HCT116 (cell line): ENCODE data around the gene DHRS4. TPM values are rescaled to one million over a fixed set of nuclear protein-coding genes. Genes with fewer than 3 reads are reported as not detected.

ENCODE experiments used
- ATAC-seq: fragments of 200-7000 bp; cut with Tn5 transposase; 2 replicates; pipeline ENCODE4 v1.9.1; 2020; ENCODE audit warnings: mild to moderate bottlenecking, moderate library complexity
- BruUV-seq: library from RNA; stranded (reverse); fragments of 400-500 nt; replicated peaks from 2 replicates; lab custom pipeline; 2021; lab: Mats Ljungman, UMichigan
- CTCF ChIA-PET: fragments of 300-600 bp; sonication (Branson Sonifier 250); formaldehyde crosslinking; loops from one replicate; lab custom pipeline; 2021; ENCODE audit warnings: antibody characterized with exemption; lab: Charles Lee
- POLR2A ChIA-PET: fragments of 300-600, 350-600 bp; sonication (Branson Sonifier 250); formaldehyde crosslinking; loops from one replicate; lab custom pipeline; 2021; ENCODE audit warnings: antibody characterized with exemption; lab: Charles Lee
- RAD21 ChIA-PET, 2 experiments: fragments of 300-600 bp; sonication (Branson Sonifier 250); formaldehyde crosslinking; loops; one replicate each; lab custom pipeline; 2023; ENCODE audit warnings: low total read pairs in 2 of 2; ENCODE audit not compliant: uncharacterized antibody in 2 of 2, unreplicated experiment in 2 of 2, low non-redundant PET in 1 of 2; lab: Charles Lee
- DNase-seq: peaks from one replicate; pipeline ENCODE4 v3.0.0-alpha.2; 2010; ENCODE audit warnings: low read depth, low spot score
- H2AFZ ChIP-seq: fragments of 200-600 bp; shearing (Covaris generic), sonication (generic); 2 replicates; pipeline ENCODE4 v1.6.1; 2017; ENCODE audit warnings: low read depth, mixed run types, mixed read lengths, antibody characterized with exemption, low read length; ENCODE audit not compliant: poor library complexity, severe bottlenecking
- H3K27ac ChIP-seq: 2 replicates; pipeline ENCODE4 v1.5.1; 2012; ENCODE audit warnings: low read depth, low read length
- H3K27me3 ChIP-seq: fragments of 200-600 bp; sonication (generic); 2 replicates; pipeline ENCODE4 v1.6.1; 2016; ENCODE audit warnings: mixed run types, low read length, mixed read lengths; ENCODE audit not compliant: insufficient read depth
- H3K36me3 ChIP-seq, 2 experiments: fragments of 200-500 bp in 1 of 2; fragments of 200-600 bp in 1 of 2; sonication (Bioruptor generic) in 1 of 2; sonication (generic) in 1 of 2; 2 replicates each; pipeline versions ENCODE4 v1.5.1 to v1.6.1; 2014 to 2016; ENCODE audit warnings: low read length in 2 of 2, inconsistent platforms in 1 of 2, mixed read lengths in 1 of 2, mixed run types in 1 of 2; ENCODE audit not compliant: insufficient read depth in 2 of 2, control insufficient read depth in 1 of 2
- H3K4me1 ChIP-seq, 2 experiments: fragments of 200-600 bp in 1 of 2; sonication (generic) in 1 of 2; 2 replicates each; pipeline versions ENCODE4 v1.5.1 to v1.6.1; 2012 to 2017; ENCODE audit warnings: low read length in 2 of 2, inconsistent platforms in 1 of 2, mild to moderate bottlenecking in 1 of 2, mixed read lengths in 1 of 2, mixed run types in 1 of 2, moderate library complexity in 1 of 2; ENCODE audit not compliant: insufficient read depth in 2 of 2, control insufficient read depth in 1 of 2
- H3K4me2 ChIP-seq: fragments of 200-600 bp; sonication (generic); 2 replicates; pipeline ENCODE4 v1.6.1; 2017; ENCODE audit warnings: mixed run types, low read length, mixed read lengths
- H3K4me3 ChIP-seq, 2 experiments: fragments of 200-600 bp in 1 of 2; sonication (generic) in 1 of 2; replicated peaks in 1 of 2; 2 replicates each; pipeline ENCODE4 v1.5.1; 2011 to 2016; ENCODE audit warnings: low read length in 2 of 2, control low read depth in 1 of 2, low read depth in 1 of 2, mild to moderate bottlenecking in 1 of 2, mixed read lengths in 1 of 2, mixed run types in 1 of 2
- H3K79me2 ChIP-seq: fragments of 200-600 bp; sonication (generic); 2 replicates; pipeline ENCODE4 v1.6.1; 2017; ENCODE audit warnings: mild to moderate bottlenecking, mixed run types, low read length, moderate library complexity, mixed read lengths; ENCODE audit not compliant: insufficient read depth
- H3K9ac ChIP-seq: fragments of 200-600 bp; sonication (generic); 2 replicates; pipeline ENCODE4 v1.6.1; 2016; ENCODE audit warnings: low read length, mixed read lengths
- H3K9me2 ChIP-seq: fragments of 200-600 bp; sonication (generic), shearing (Covaris generic); 2 replicates; pipeline ENCODE4 v1.6.1; 2017; ENCODE audit warnings: mixed run types, mild to moderate bottlenecking, moderate library complexity; ENCODE audit not compliant: insufficient read depth
- H3K9me3 ChIP-seq, 2 experiments: fragments of 200-500 bp in 1 of 2; fragments of 200-600 bp in 1 of 2; sonication (Bioruptor generic) in 1 of 2; sonication (generic) in 1 of 2; 2 replicates each; pipeline ENCODE4 v1.6.1; 2014 to 2017; ENCODE audit warnings: low read length in 2 of 2, mixed read lengths in 2 of 2, inconsistent platforms in 1 of 2, low read depth in 1 of 2, mild to moderate bottlenecking in 1 of 2, mixed run types in 1 of 2, moderate library complexity in 1 of 2; ENCODE audit not compliant: control insufficient read depth in 1 of 2, insufficient read depth in 1 of 2
- H4K20me1 ChIP-seq: fragments of 200-600 bp; sonication (generic), shearing (Covaris generic); 2 replicates; pipeline ENCODE4 v1.6.1; 2017; ENCODE audit warnings: mixed run types, mild to moderate bottlenecking, moderate library complexity; ENCODE audit not compliant: insufficient read depth
- CEBPB ChIP-seq: IDR thresholded peaks from 2 replicates; pipeline ENCODE4 v1.6.1; 2012; ENCODE audit warnings: low read depth
- CTCF ChIP-seq, 3 experiments: fragments of 200-600 bp in 1 of 3; sonication (generic) in 1 of 3; IDR thresholded peaks in 2 of 3; conservative IDR thresholded peaks in 1 of 3; 2 replicates each; pipeline ENCODE4 v1.5.1; 2012 to 2017; ENCODE audit warnings: low read depth in 2 of 3, low read length in 2 of 3, antibody characterized with exemption in 1 of 3, borderline replicate concordance in 1 of 3, control low read depth in 1 of 3, mild to moderate bottlenecking in 1 of 3, mixed read lengths in 1 of 3, mixed run types in 1 of 3, moderate library complexity in 1 of 3; ENCODE audit not compliant: insufficient read depth in 1 of 3
- ELF1 ChIP-seq: IDR thresholded peaks from 2 replicates; pipeline ENCODE4 v1.6.1; 2012; ENCODE audit warnings: low read depth, borderline replicate concordance
- EZH2 ChIP-seq: fragments of 200-600 bp; sonication (generic); IDR thresholded peaks from 2 replicates; pipeline ENCODE4 v1.6.1; 2017; ENCODE audit warnings: antibody characterized with exemption, mixed run types
- FOSL1 ChIP-seq: IDR thresholded peaks from 2 replicates; pipeline ENCODE4 v1.6.1; 2012; ENCODE audit warnings: low read depth
- JUND ChIP-seq: IDR thresholded peaks from 2 replicates; pipeline ENCODE4 v1.6.1; 2012
- MAX ChIP-seq: IDR thresholded peaks from 2 replicates; pipeline ENCODE4 v1.6.1; 2012
- RAD21 ChIP-seq: IDR thresholded peaks from 2 replicates; pipeline ENCODE4 v1.6.1; 2012; ENCODE audit warnings: low read depth, mild to moderate bottlenecking
- REST ChIP-seq: IDR thresholded peaks from 2 replicates; pipeline ENCODE4 v1.6.1; 2012; ENCODE audit warnings: low read depth
- SIN3A ChIP-seq: IDR thresholded peaks from 2 replicates; pipeline ENCODE4 v1.6.1; 2012; ENCODE audit warnings: low read depth
- SP1 ChIP-seq: IDR thresholded peaks from 2 replicates; pipeline ENCODE4 v1.6.1; 2012; ENCODE audit warnings: low read depth
- SRF ChIP-seq: IDR thresholded peaks from 2 replicates; pipeline ENCODE4 v1.6.1; 2012; ENCODE audit warnings: low read depth
- ZBTB33 ChIP-seq: IDR thresholded peaks from 2 replicates; pipeline ENCODE4 v1.6.1; 2011; ENCODE audit warnings: mild to moderate bottlenecking, low read length, moderate library complexity; ENCODE audit not compliant: insufficient replicate concordance; ENCODE audit errors: extremely low read depth
- ZFX ChIP-seq: fragments of 450-650 bp; IDR thresholded peaks from 2 replicates; pipeline ENCODE4 v1.6.1; 2017
- ZNF274 ChIP-seq: fragments of 200-500 bp; sonication (Bioruptor generic); IDR thresholded peaks from 2 replicates; pipeline ENCODE4 v1.6.1; 2014; ENCODE audit warnings: mild to moderate bottlenecking, low read depth, low read length, inconsistent platforms
- intact Hi-C: fragments of 100-400 bp; cut with micrococcal nuclease; formaldehyde crosslinking; loops from 2 replicates; pipeline ENCODE4 v1.10.0; 2022
- total RNA-seq: library from RNA; stranded (reverse); gene quantifications from one replicate; pipeline ENCODE4 v1.2.1, GENCODE V29; 2021; ENCODE audit not compliant: unreplicated experiment

The DHRS4 gene
- total RNA-seq, 1 experiment from 2014 or later: 21.8 TPM

- Histone ChIP-seq H3K9me3 (no peaks in the 10 kb centered on the region), H3K79me2 (no peaks in the 10 kb centered on the region), H3K27me3 (no peaks in the 10 kb centered on the region), H3K36me3 (no peaks in the 10 kb centered on the region), H3K9me2 (no peaks in the 10 kb centered on the region), H4K20me1 (no peaks in the 10 kb centered on the region), H3K27ac (no peak overlapping the region), H2AFZ (no peak overlapping the region), H3K4me2 (no peak overlapping the region), H3K4me1 (no peaks in the 10 kb centered on the region), H3K4me3 (no peak overlapping the region), H3K9ac (no peak overlapping the region)
- intact Hi-C loops: no loop called here
- DNase-seq (no peak), ATAC-seq (no peak)
- POLR2A ChIA-PET: no interaction called here
- CTCF ChIA-PET: no interaction called here
- BruUV-seq: no TSS peak
- TF ChIP-seq CTCF (IDR thresholded peaks at IDR 0.05 in 2 of 3, conservative IDR thresholded peaks at IDR 0.05 in 1 of 3; ENCODE audit: borderline replicate concordance in 1 of 3, insufficient read depth in 1 of 3, low read depth in 2 of 3, low read length in 2 of 3) (no peak), JUND (no peak), SP1 (no peak)
- RAD21 ChIA-PET: no interaction called here
Observed at GRCh38 chr14:23941230-23941629, 12.3 kb upstream of the DHRS4 start.

GRCh38 chr14:23941669-23942068, 11.9 kb upstream of the DHRS4 start:
- no TSS peak for BruUV-seq
- H3K79me2 ChIP-seq: no peaks in the 10 kb centered on the region
- no peak overlapping the region for H3K4me3 ChIP-seq
- no peaks in the 10 kb centered on the region for H4K20me1 ChIP-seq
- ATAC-seq (no peak), DNase-seq (no peak)
- H3K9me3 ChIP-seq: no peaks in the 10 kb centered on the region
- no peaks in the 10 kb centered on the region for H3K4me1 ChIP-seq
- CTCF ChIA-PET: no interaction called here
- H3K4me2 ChIP-seq: no peak overlapping the region
- RAD21 ChIA-PET: no interaction called here
- no peak overlapping the region for H3K9ac ChIP-seq
- H3K9me2 ChIP-seq: no peaks in the 10 kb centered on the region
- H2AFZ ChIP-seq: no peak overlapping the region
- intact Hi-C loops: no loop called here
- H3K27me3 ChIP-seq: no peaks in the 10 kb centered on the region
- H3K36me3 ChIP-seq: no peaks in the 10 kb centered on the region
- no peak overlapping the region for H3K27ac ChIP-seq
- POLR2A ChIA-PET: no interaction called here
- no peak for TF ChIP-seq RAD21
- TF ChIP-seq CEBPB: no peak
- no peak for TF ChIP-seq SP1
- TF ChIP-seq ZFX: no peak
- no peak for TF ChIP-seq REST
- no peak for TF ChIP-seq EZH2
- no peak for TF ChIP-seq MAX
- no peak for TF ChIP-seq FOSL1
- TF ChIP-seq ELF1: no peak
- no peak for TF ChIP-seq ZNF274
- no peak for TF ChIP-seq SIN3A
- TF ChIP-seq SRF: no peak
- no peak for TF ChIP-seq ZBTB33
